HepG2 (cell line): ENCODE results near the gene SINHCAF. TPM values are rescaled to one million over a fixed set of nuclear protein-coding genes. Genes with fewer than 3 reads are reported as not detected.

Experiments used
- ATAC-seq: fragments of 200-7000 bp; cut with Tn5 transposase; 3 replicates; pipeline ENCODE4 v1.9.1; 2020; ENCODE audit warnings: mild to moderate bottlenecking, moderate library complexity
- BruUV-seq: library from RNA; stranded (reverse); fragments of 400-500 nt; replicated peaks from 2 replicates; lab custom pipeline; 2021; lab: Mats Ljungman, UMichigan
- CTCF ChIA-PET: fragments of 300-600 bp; formaldehyde crosslinking; extraction: SDS; loops from one replicate; lab custom pipeline; 2021; ENCODE audit warnings: low total read pairs, inconsistent platforms, low intra/inter-chr PET ratio; lab: Yijun Ruan, JAX
- POLR2A ChIA-PET: fragments of 350-600 bp; sonication (Branson Sonifier 250); formaldehyde crosslinking; loops from one replicate; lab custom pipeline; 2020; ENCODE audit warnings: antibody characterized with exemption, inconsistent platforms; lab: Yijun Ruan, JAX
- DNase-seq: peaks from one replicate; pipeline ENCODE4 v3.0.0-alpha.2; 2015; ENCODE audit warnings: low spot score
- FAIRE-seq: peaks from 3 replicates; lab custom pipeline; 2011; peaks lifted over from hg19 to GRCh38; lab: Jason Lieb, UNC
- H2AFZ ChIP-seq: one replicate; pipeline ENCODE4 v1.6.1; 2011; ENCODE audit warnings: low read length, inconsistent platforms
- H3K27ac ChIP-seq: fragments of 300-600 bp; 3 replicates; pipeline ENCODE4 v1.8.0; 2011; ENCODE audit warnings: mixed run types, mild to moderate bottlenecking, mixed read lengths, low read length, inconsistent platforms; ENCODE audit not compliant: insufficient read depth; ENCODE audit errors: extremely low read length
- H3K27me3 ChIP-seq, 2 experiments: fragments of 200-600 bp in 1 of 2; 2 replicates in 1 of 2; 3 replicates in 1 of 2; pipeline versions ENCODE4 v1.6.0 to v1.8.0; 2011; ENCODE audit warnings: low read length in 2 of 2, mild to moderate bottlenecking in 2 of 2, moderate library complexity in 2 of 2, inconsistent platforms in 1 of 2; ENCODE audit not compliant: insufficient read depth in 2 of 2, control insufficient read depth in 1 of 2
- H3K36me3 ChIP-seq, 2 experiments: fragments of 200-600 bp in 1 of 2; replicated peaks in 1 of 2; 2 replicates in 1 of 2; 3 replicates in 1 of 2; pipeline versions ENCODE4 v1.5.1 to v1.8.0; 2011; ENCODE audit warnings: low read length in 2 of 2, inconsistent platforms in 1 of 2; ENCODE audit not compliant: insufficient read depth in 2 of 2, control insufficient read depth in 1 of 2
- H3K4me1 ChIP-seq: 2 replicates; pipeline ENCODE4 v1.5.1; 2012; ENCODE audit warnings: low read length, inconsistent platforms; ENCODE audit not compliant: insufficient read depth
- H3K4me2 ChIP-seq: 2 replicates; pipeline ENCODE4 v1.6.0; 2011; ENCODE audit warnings: low read depth, low read length, inconsistent platforms
- H3K4me3 ChIP-seq, 3 experiments: fragments of 200-600 bp in 1 of 3; sonication (generic), shearing (Covaris generic) in 1 of 3; replicated peaks in 1 of 3; 2 replicates each; pipeline ENCODE4 v1.5.1; 2011 to 2016; ENCODE audit warnings: low read length in 3 of 3, inconsistent platforms in 2 of 3, low read depth in 2 of 3, mild to moderate bottlenecking in 2 of 3, control low read depth in 1 of 3, mixed read lengths in 1 of 3; ENCODE audit not compliant: insufficient read depth in 1 of 3
- H3K79me2 ChIP-seq: one replicate; pipeline ENCODE4 v1.6.1; 2011; ENCODE audit warnings: low read length, inconsistent platforms; ENCODE audit not compliant: insufficient read depth
- H3K9ac ChIP-seq: 2 replicates; pipeline ENCODE4 v1.6.0; 2011; ENCODE audit warnings: mild to moderate bottlenecking, low read depth, low read length, inconsistent platforms; ENCODE audit not compliant: insufficient read depth
- H3K9me3 ChIP-seq: 2 replicates; pipeline ENCODE4 v1.5.1; 2012; ENCODE audit warnings: mild to moderate bottlenecking, low read length
- H4K20me1 ChIP-seq: 2 replicates; pipeline ENCODE4 v1.6.0; 2011; ENCODE audit warnings: inconsistent platforms, mild to moderate bottlenecking, low read length, moderate library complexity; ENCODE audit not compliant: insufficient read depth
- CHD2 ChIP-seq: IDR thresholded peaks from 2 replicates; pipeline ENCODE4 v1.6.1; 2011; ENCODE audit warnings: low read depth, low read length, improper control_type of control experiment
- HMGA1 ChIP-seq: sonication (generic); formaldehyde crosslinking; conservative IDR thresholded peaks from 2 replicates; pipeline ENCODE4 v1.4.0; 2020; ENCODE audit warnings: missing genetic modification reagents
- IRF1 ChIP-seq: sonication (generic); formaldehyde crosslinking; IDR thresholded peaks from 2 replicates; pipeline ENCODE4 v1.4.0; 2020; ENCODE audit warnings: low read depth, mild to moderate bottlenecking, missing genetic modification reagents
- KLF9 ChIP-seq: IDR thresholded peaks from 2 replicates; pipeline ENCODE4 v1.6.1; 2016; ENCODE audit warnings: low read depth
- MED1 ChIP-seq: sonication (generic); formaldehyde crosslinking; IDR thresholded peaks from 2 replicates; pipeline ENCODE4 v1.4.0; 2020; ENCODE audit warnings: missing genetic modification reagents
- PRDM10 ChIP-seq: sonication (generic); formaldehyde crosslinking; IDR thresholded peaks from 2 replicates; pipeline ENCODE4 v1.4.0; 2020; ENCODE audit warnings: low read depth, missing genetic modification reagents
- ZKSCAN1 ChIP-seq: fragments of 150-350 bp; IDR thresholded peaks from 2 replicates; pipeline ENCODE4 v1.6.1; 2014; ENCODE audit warnings: low read length
- ZNF18 ChIP-seq: sonication (generic); formaldehyde crosslinking; IDR thresholded peaks from 2 replicates; pipeline ENCODE4 v1.8.0; 2022; ENCODE audit warnings: mild to moderate bottlenecking, missing genetic modification reagents; ENCODE audit not compliant: insufficient replicate concordance
- ZNF235 ChIP-seq: sonication (generic); formaldehyde crosslinking; IDR thresholded peaks from 2 replicates; pipeline ENCODE4 v1.8.1; 2023; ENCODE audit warnings: mild to moderate bottlenecking, missing genetic modification reagents, borderline replicate concordance
- ZNF274 ChIP-seq: sonication (generic); formaldehyde crosslinking; IDR thresholded peaks from 2 replicates; pipeline ENCODE4 v1.5.1; 2020; ENCODE audit warnings: mild to moderate bottlenecking, missing genetic modification reagents
- ZNF275 ChIP-seq: sonication (generic); formaldehyde crosslinking; IDR thresholded peaks from 2 replicates; pipeline ENCODE4 v1.8.0; 2022; ENCODE audit warnings: missing genetic modification reagents, mild to moderate bottlenecking, inconsistent platforms, borderline replicate concordance
- ZNF367 ChIP-seq: sonication (generic); formaldehyde crosslinking; IDR thresholded peaks from 2 replicates; pipeline ENCODE4 v1.4.0; 2020; ENCODE audit warnings: missing genetic modification reagents, borderline replicate concordance
- ZNF614 ChIP-seq: IDR thresholded peaks from 2 replicates; pipeline ENCODE4 v1.6.1; 2018; ENCODE audit warnings: missing biosample characterization, missing genetic modification reagents, inconsistent platforms, borderline replicate concordance
- WGBS: methylation state at CpG from one replicate; pipeline ENCODE4 v1.1.6; 2017; ENCODE audit warnings: low lambda C conversion rate; 5-methylcytosine and 5-hydroxymethylcytosine counted together
- in situ Hi-C: cut with HindIII; loops from 2 replicates; pipeline ENCODE4 v1.10.0; 2017; ENCODE audit warnings: low pct_unique_long_range_greater_than_20kb; ENCODE audit not compliant: extremely low pct_ligation_motif_present
- intact Hi-C: fragments of 100-400 bp; cut with micrococcal nuclease; formaldehyde crosslinking; loops from one replicate; pipeline ENCODE4 v1.10.0; 2022; ENCODE audit not compliant: unreplicated experiment
- polyA plus RNA-seq, 8 experiments: library from polyadenylated mRNA; depleted of rRNA in 3 of 8; stranded (reverse) in 7 of 8; unstranded in 1 of 8; fragments of >200 nt; fragmentation: Illumina TruSeq in 4 of 8; extraction: Trizol in 4 of 8; gene quantifications; 2 replicates each; pipeline versions ENCODE4 v1.2.1 to v1.2.3, GENCODE V29; 2011 to 2016; ENCODE audit warnings: low read depth in 4 of 8, missing spikeins in 1 of 8, mixed read lengths in 1 of 8; ENCODE audit not compliant: insufficient read depth in 1 of 8
- total RNA-seq, 5 experiments: library from RNA; depleted of rRNA; stranded (reverse); fragments of >200 nt; fragmentation: Illumina TruSeq; extraction: Trizol; gene quantifications; 2 replicates each; pipeline ENCODE4 v1.2.3, GENCODE V29; 2016; ENCODE audit warnings: low read depth in 1 of 5

Gene SINHCAF
- total and polyA plus RNA-seq, 2 of the 13 experiments (the other 11 are each of a cell fraction or from before 2014, with no cell fraction given): 54.6 to 97.8 TPM

GRCh38 chr12:31339831-31340622 is 14.1 kb upstream of the SINHCAF start:
- H3K36me3 ChIP-seq: no peaks in the 10 kb centered on the region
- no peak for DNase-seq
- no peaks in the 10 kb centered on the region for H3K79me2 ChIP-seq
- in situ Hi-C loops (no loop called here), intact Hi-C loops (no loop called here)
- H3K4me3 ChIP-seq: no peak overlapping the region
- BruUV-seq: no TSS peak
- H3K27me3 ChIP-seq: no peaks in the 10 kb centered on the region
- 36% methylated on average over 10 of the region's 10 CpGs for WGBS
- CTCF ChIA-PET: no interaction called here
- no peak for TF ChIP-seq ZNF275 (CRISPR knock-in tag)
- no peak for TF ChIP-seq ZNF367 (CRISPR knock-in tag)
- no peak for TF ChIP-seq ZNF614 (CRISPR knock-in tag)
- TF ChIP-seq ZKSCAN1: no peak
- no peak for TF ChIP-seq ZNF274
- no peak for TF ChIP-seq CHD2
- no peak for TF ChIP-seq HMGA1 (CRISPR knock-in tag)
- no peak for TF ChIP-seq MED1 (CRISPR knock-in tag)
- TF ChIP-seq PRDM10 (CRISPR knock-in tag): no peak
- TF ChIP-seq ZNF235 (CRISPR knock-in tag): no peak
- TF ChIP-seq KLF9: no peak
- TF ChIP-seq IRF1 (CRISPR knock-in tag): no peak
- TF ChIP-seq ZNF18 (CRISPR knock-in tag): no peak
- TF ChIP-seq, all 625 proteins: peak for 0
- no peaks in the 10 kb centered on the region for H3K9me3 ChIP-seq
- POLR2A ChIA-PET: interaction anchor here (0.6 to 0.7 kb wide), 3 partner anchors 16 to 89 kb away, joined by 3 to 5 read pairs (median 3); no protein-coding TSS in a partner anchor
- H3K4me1 ChIP-seq: peaks cover 12% of the 10 kb centered on the region
- FAIRE-seq (no peak), ATAC-seq (no peak)
- H2AFZ ChIP-seq: no peak overlapping the region
- H3K4me2 ChIP-seq: no peak overlapping the region
- H3K9ac ChIP-seq: no peak overlapping the region
- H3K27ac ChIP-seq: no peak overlapping the region
- H4K20me1 ChIP-seq: no peaks in the 10 kb centered on the region
